ENCODE data around the gene WBP1.
"Not testable (repeated sequence)": the region's sequence is repeated elsewhere in the genome, so short reads cannot be mapped to it uniquely, and the experiment has no call there.

DNA sequence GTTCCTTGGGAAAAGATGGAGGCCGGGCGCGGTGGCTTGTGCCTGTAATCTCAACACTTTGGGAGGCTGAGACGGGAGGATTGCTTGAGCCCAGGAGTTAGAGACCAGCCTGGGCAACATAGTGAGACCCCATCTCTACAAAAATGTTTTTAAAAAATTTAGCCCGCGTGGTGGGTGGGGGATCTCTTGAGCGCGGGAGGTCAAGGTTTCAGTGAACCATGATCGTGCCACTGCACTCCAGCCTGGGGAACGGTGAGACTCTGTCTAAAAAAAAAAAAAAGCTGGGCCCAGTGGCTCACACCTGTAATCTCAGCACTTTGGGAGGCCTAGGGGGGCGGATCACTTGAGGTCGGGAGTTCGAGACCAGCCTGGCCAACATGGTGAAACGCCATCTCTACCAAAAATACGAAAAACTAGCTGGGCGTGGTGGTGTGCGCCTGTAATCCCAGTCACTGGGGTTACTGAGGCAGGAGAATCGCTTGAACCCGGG, 25.5 kb downstream of the WBP1 start:
- TF ChIP-seq GABPA (IDR thresholded peaks at IDR 0.05; ENCODE audit: low read depth); RAD21 (IDR thresholded peaks at IDR 0.05; ENCODE audit: insufficient read depth, low read depth, low read length); ZZZ3 (IDR thresholded peaks at IDR 0.05; ENCODE audit: control insufficient read depth, insufficient read length, low read depth); IKZF1 (conservative IDR thresholded peaks at IDR 0.05); MYC (IDR thresholded peaks at IDR 0.05; ENCODE audit: insufficient read depth, insufficient read length, insufficient replicate concordance, low read length, severe bottlenecking); ZNF384 (IDR thresholded peaks at IDR 0.05; ENCODE audit: borderline replicate concordance, low read depth, low read length); CREB1 (IDR thresholded peaks at IDR 0.05; ENCODE audit: low read depth); YY1 (IDR thresholded peaks at IDR 0.05; ENCODE audit: low read depth, low read length): not testable (repeated sequence)
- TF ChIP-seq, protein P1, sequence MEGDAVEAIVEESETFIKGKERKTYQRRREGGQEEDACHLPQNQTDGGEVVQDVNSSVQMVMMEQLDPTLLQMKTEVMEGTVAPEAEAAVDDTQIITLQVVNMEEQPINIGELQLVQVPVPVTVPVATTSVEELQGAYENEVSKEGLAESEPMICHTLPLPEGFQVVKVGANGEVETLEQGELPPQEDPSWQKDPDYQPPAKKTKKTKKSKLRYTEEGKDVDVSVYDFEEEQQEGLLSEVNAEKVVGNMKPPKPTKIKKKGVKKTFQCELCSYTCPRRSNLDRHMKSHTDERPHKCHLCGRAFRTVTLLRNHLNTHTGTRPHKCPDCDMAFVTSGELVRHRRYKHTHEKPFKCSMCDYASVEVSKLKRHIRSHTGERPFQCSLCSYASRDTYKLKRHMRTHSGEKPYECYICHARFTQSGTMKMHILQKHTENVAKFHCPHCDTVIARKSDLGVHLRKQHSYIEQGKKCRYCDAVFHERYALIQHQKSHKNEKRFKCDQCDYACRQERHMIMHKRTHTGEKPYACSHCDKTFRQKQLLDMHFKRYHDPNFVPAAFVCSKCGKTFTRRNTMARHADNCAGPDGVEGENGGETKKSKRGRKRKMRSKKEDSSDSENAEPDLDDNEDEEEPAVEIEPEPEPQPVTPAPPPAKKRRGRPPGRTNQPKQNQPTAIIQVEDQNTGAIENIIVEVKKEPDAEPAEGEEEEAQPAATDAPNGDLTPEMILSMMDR (IDR thresholded peaks at IDR 0.05 in 2 of 3, conservative IDR thresholded peaks at IDR 0.05 in 1 of 3; ENCODE audit: control insufficient read depth in 2 of 3, extremely low read depth in 1 of 3, insufficient read depth in 1 of 3, low read depth in 3 of 3, low read length in 3 of 3), result not testable (repeated sequence)
- TF ChIP-seq, protein P2, sequence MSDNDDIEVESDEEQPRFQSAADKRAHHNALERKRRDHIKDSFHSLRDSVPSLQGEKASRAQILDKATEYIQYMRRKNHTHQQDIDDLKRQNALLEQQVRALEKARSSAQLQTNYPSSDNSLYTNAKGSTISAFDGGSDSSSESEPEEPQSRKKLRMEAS (IDR thresholded peaks at IDR 0.05; ENCODE audit: low read depth, low read length), result not testable (repeated sequence)
